Heart left ventricle (tissue), 13 donors: Measurements from ENCODE around the gene CATSPERZ.

Experiments used
- POLR2A ChIP-seq, 2 donors: fragments of 450-650 bp; IDR thresholded peaks; one replicate each; pipeline ENCODE4 v1.6.1; 2017; ENCODE audit warnings: antibody characterized with exemption in 2 of 2, mild to moderate bottlenecking in 2 of 2, moderate library complexity in 2 of 2
- TF ChIP-seq, protein P1 (sequence below), 12 donors: fragments of 200-600 bp; sonication (generic) in 4 of 12; IDR thresholded peaks; one replicate each; pipeline versions ENCODE4 v1.5.0 to v1.8.0; 2018 to 2022; ENCODE audit warnings: antibody characterized with exemption in 12 of 12, mild to moderate bottlenecking in 5 of 12
- donor health status: ischemic (EF 13 %, LVEDD 7.1; RV severe dilation, severe dysfunction).
- donor health status: DM: no; HTN: yes; CAD: no.
- donor health status: DM: no; HTN: no; CAD: no.
- donor health status: ischemic (EF 25% LVEDD 6.9; RV normal size, moderate dysfunction).
- donor health status: ischemic (EF 25% LVEDD 5.7; RV mildly dilated, moderate dysfunction).
- donor health status: ischemic (EF 35%, LVEDD 5.7; RV mildly dilated, moderate dysfunction).
- donor health status: nonischemic (EF 11% LVEDD 7.7; RV severe dilation, severe dysfunction).
- donor health status: DM: yes; HTN: yes; CAD: no.
- donor health status: PGD.
- donor health status: ischemic (EF 29% LVEDD 5.4; RV normal size, mild dysfunction).
- donor health status: nonischemic (EF 23%, LVEDD 6.1; RV moderate dilation, normal function).

DNA sequence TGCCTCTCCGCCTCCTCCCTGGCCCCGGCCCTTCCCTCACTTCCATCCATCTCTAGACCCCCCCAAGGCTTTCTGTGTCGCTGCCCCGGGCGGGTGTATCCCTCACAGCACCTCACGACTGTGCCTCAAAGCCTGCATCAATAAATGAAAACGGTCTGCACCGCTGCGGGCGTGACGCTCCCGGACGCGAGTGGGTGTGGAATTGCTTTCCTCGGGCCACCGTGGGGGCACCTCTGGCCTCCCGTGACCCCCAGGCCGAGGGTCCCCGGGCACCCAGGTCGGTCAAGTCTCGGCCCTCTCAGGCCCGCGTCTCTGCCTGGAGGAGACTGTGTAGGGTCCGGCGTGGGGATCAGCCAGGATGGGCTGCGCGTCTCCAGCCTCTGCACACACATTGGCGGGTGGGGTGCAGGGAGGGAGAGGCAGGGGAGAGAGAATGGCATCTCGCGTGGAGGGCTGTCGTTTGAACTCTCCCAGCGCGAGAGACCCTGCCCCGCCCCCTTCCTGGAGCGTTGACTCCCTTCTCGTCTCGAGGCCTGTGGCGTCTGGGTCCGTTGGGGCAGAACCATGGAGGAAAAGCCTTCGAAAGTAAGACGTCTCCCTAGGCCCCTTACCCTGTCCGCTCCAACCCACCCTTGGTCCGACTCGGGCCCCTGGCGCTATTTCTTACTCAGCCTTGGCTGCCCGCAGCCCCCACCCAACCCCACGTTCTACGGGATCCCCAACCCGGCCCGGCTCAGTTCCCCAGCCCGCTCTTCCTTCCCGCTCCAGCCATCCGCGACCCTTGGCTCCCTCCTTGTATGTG is at the start of gene CATSPERZ:
- TF ChIP-seq, protein P1, sequence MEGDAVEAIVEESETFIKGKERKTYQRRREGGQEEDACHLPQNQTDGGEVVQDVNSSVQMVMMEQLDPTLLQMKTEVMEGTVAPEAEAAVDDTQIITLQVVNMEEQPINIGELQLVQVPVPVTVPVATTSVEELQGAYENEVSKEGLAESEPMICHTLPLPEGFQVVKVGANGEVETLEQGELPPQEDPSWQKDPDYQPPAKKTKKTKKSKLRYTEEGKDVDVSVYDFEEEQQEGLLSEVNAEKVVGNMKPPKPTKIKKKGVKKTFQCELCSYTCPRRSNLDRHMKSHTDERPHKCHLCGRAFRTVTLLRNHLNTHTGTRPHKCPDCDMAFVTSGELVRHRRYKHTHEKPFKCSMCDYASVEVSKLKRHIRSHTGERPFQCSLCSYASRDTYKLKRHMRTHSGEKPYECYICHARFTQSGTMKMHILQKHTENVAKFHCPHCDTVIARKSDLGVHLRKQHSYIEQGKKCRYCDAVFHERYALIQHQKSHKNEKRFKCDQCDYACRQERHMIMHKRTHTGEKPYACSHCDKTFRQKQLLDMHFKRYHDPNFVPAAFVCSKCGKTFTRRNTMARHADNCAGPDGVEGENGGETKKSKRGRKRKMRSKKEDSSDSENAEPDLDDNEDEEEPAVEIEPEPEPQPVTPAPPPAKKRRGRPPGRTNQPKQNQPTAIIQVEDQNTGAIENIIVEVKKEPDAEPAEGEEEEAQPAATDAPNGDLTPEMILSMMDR (IDR thresholded peaks at IDR 0.05) = no peak
- TF ChIP-seq POLR2A (IDR thresholded peaks at IDR 0.05) = no peak
